Measurements from ENCODE around the gene SOX2. TPM values are rescaled to one million over a fixed set of nuclear protein-coding genes. Genes with fewer than 3 reads are reported as not detected.
A peak's percentile ranks its signal among the peaks of the same experiment; 100 is the strongest.

Gene SOX2
- polyA plus RNA-seq, 4 donors = 0.27 to 1.0 (median 0.36) TPM

- no peak for DNase-seq (ENCODE audit: low read depth in 4 of 4, low spot score in 2 of 4)
Observed at GRCh38 chr3:181721046-181721875, 9.5 kb downstream of the SOX2 start.

DNA sequence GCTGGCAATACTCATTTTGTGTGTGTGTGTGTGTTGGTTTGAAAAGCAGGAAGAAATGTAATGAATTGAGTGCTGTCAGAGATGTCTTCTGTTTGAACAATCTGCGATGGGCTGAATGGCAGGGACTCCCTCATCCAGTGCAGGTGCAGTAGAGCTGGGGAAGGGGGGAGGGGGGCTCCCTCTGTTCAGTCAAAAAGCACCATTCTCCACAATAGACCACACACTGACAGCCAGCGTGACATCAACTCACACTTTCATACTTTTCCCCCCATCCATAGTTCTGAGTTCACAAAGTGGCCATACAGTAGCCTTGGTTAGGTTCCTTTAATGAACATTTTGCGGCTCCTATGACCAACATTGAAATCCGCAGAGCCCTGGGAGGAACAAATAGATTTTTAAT is 10.4 kb downstream of the SOX2 start:
- no peak for DNase-seq (ENCODE audit: low read depth in 4 of 4, low spot score in 2 of 4)

GRCh38 chr3:181722766-181723425 is 11.2 kb downstream of the SOX2 start:
- DNase-seq (ENCODE audit: low read depth in 4 of 4, low spot score in 2 of 4) = no peak

- no peak for DNase-seq (ENCODE audit: low read depth in 4 of 4, low spot score in 2 of 4)
Observed at GRCh38 chr3:181723625-181724191, 12.0 kb downstream of the SOX2 start.

DNA sequence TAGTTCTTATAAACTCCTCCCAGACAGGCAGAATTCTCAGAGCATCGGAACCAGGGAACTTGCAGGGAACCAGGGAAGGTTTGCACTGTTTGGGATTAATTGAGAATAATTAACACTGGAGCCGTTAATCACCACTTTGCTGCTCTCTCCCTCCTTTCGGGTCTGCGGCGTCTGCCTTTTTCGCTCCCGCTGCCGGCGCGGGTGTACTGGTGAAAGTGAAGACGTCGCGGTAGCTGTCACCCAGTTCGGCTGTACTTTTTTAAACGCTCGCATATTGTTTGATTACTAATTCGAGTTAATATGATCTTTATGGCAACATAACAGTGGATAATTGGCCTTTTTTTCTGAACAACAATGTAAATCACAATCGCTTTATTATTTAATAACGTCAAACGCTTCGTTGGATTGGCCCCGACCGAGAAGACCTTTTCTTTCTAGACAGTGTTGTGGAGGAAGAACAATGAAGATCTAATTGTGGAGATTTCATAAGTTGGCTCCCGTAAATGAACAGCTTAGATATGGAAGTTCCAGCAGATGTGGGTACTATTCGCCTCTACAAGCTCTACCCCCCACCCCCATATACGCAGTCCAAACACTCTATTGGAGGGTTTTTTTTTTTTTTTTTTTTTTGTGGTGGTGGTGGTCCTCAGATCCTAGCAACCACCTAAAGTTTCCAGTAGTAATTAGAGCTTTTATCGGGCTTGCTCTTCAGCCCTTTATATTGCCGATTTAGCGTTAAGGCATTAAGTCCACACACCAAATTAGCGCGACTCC is 12.7 kb downstream of the SOX2 start:
- DNase-seq (ENCODE audit: low read depth in 4 of 4, low spot score in 2 of 4) = peak in 1 of 4 donors; percentile 19

DNA sequence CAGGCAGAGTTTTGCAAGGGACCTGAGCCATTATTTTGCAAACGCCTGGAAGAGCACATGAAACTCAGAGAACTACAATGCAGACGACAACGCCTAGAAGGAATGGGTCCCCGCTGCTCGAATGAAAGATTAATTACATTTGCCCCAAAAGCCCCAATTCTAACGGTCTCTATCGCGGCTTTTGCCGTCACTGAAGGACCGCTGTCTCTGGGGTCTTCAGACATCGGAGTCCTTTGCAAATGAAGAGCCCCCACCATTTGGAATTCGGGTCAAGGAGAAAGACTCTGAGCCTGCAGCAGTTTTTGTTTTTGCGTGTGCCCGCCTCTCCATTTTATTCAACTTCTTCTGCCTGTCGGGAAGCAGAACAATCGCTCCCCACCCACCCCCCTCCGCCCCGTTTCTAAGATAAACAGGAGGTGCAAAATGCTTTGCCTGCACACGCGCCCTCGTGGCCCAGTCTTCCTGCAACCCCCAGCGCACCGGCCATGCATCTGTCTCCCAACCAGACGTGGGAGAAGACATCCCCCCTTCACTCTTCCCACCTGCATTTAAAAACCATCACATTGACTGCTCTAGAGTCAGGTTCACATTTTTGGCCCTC is 13.5 kb downstream of the SOX2 start:
- no peak for DNase-seq (ENCODE audit: low read depth in 4 of 4, low spot score in 2 of 4)

- DNase-seq (ENCODE audit: low read depth in 4 of 4, low spot score in 2 of 4) = no peak
Observed at GRCh38 chr3:181725830-181726229, 14.1 kb downstream of the SOX2 start.

- DNase-seq (ENCODE audit: low read depth in 4 of 4, low spot score in 2 of 4) = no peak
Observed at GRCh38 chr3:181726351-181727330, 14.9 kb downstream of the SOX2 start.

DNA sequence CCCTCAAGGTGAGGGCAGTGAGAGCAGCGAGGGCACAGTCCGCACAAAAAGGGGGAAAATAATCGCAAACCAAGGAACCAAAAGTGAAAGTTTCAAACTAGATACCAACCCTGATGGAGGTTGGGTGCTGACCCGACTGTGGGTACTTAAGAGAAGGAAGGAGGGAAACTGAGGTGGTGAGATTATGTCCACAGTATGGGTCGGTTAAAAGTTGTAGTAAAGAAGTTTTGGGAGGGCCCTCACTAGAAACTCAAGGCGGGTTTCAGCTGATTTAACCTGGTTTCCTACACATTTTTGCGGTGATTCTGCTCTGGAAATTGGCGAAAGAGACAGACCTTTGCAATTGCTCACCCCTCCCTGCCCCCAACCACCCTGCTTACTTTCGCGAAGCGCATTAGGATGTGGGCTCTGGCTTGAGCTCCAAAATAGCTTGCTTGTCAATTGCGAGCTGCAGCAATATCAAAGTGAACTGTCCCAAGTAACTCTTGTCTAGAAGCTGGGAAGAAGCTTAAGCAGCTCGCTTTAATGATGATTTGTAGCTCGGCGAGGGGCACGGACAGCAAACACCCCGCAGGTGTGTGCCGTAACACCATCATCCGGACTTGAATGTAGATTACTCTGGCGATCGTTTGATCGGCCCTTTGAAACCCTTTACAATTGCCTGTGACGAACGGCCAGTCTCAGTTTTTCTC is 15.8 kb downstream of the SOX2 start:
- DNase-seq (ENCODE audit: low read depth in 4 of 4, low spot score in 2 of 4) = no peak

GRCh38 chr3:181728470-181729340 is 17.0 kb downstream of the SOX2 start:
- no peak for DNase-seq (ENCODE audit: low read depth in 4 of 4, low spot score in 2 of 4)

DNA sequence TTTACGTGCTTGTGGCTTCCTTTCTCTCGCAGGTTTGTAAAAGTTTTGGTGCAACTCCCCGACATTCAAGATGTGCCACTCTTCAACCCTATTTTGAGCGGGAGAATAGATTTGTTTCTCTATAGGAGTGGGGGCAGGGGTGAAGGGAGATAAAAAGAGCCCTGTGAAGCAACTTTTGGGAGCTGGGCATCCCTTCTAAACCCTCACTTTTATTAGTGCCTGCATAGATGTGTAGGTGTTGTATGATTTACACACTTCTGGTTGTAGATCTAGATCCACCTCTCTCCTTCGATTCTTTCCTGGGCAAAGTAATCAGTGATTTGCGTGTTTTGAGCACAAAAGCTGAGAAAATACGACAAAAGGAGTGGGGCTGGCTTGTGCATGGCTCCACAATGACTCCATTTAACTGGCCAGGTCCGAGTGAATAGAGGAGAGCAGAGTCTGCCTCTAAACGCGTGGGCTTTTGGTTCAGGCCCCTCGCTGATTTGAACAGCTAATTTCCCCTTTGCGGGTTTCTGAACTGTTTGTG is 17.7 kb downstream of the SOX2 start:
- no peak for DNase-seq (ENCODE audit: low read depth in 4 of 4, low spot score in 2 of 4)

DNA sequence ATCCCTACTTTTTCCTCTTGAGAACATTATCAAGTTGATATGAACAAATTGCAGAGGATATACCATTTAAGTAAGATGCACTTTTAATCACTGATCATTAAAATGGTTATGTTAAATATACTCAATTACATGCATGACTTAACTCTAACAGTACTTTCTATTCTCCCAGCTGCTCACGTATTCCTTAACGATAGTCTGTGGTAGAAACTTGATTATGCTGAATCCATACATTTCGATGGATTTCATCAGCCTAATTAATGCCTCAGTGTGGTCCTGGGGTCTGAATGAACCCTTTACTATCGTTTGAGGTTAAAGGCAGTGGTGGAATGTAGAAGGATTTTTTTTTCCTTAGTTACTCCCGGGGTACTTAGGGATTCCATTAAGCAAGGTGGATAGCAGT is 18.6 kb downstream of the SOX2 start:
- DNase-seq (ENCODE audit: low read depth in 4 of 4, low spot score in 2 of 4) = no peak

GRCh38 chr3:181730934-181731333 is 19.2 kb downstream of the SOX2 start:
- DNase-seq (ENCODE audit: low read depth in 4 of 4, low spot score in 2 of 4) = no peak

DNA sequence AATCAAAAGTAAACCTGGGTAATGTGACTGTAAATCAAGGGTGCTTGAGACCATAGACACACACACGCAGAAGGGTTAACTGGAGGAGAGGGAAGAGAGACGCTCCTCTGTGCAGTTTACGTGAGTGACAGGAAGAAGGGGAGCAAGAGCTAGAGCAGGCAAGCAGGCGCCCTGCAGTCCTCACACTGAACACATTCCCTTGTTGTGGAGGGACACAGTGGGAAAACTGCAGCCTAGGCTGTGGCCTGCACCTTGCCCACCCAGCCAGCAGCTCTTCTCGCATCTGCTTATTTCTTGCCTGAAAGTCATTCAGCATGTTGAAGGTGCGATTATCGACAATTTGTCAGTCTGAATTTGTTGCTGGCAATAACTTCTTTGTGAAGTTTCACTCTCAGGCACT is 24.2 kb downstream of the SOX2 start:
- no peak for DNase-seq (ENCODE audit: low read depth in 4 of 4, low spot score in 2 of 4)

DNA sequence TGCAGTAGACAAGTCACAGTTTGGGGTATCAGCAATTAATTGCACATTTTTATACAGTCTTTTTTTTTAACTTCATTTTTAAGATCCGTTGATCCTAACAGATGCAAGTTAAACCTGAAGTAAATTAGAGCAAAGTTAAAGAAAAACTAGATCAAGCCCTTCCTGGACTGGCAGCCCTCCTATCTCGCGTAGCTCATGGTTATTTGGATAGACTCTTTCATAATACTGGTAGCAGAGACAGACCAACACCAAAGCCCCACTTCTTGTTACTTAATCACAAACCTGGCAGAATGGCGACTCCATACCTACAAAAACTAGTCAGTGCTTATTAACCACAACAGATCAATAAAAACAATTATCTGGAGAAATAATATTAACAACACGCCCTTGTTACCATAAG is 26.8 kb downstream of the SOX2 start:
- DNase-seq (ENCODE audit: low read depth in 4 of 4, low spot score in 2 of 4) = no peak

DNA sequence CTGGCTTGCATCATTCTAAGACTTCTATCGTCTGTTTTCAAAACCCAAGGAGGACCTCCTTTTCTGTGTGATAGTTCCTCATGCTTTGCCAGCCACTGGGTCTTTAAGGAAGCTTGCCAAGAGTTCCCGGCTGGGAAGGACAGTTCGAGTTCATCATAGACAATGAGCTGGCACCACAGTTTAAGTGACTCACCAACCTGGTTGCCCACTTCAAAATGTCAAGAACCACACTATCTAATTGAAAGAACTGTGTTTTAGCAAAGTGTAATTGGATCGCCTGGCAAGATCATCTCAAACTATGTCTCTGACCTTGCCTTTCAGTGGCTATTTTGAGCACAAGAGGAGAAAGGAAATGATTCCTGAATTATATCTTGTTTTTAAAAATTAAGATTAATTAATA is 27.9 kb downstream of the SOX2 start:
- DNase-seq (ENCODE audit: low read depth in 4 of 4, low spot score in 2 of 4) = no peak

GRCh38 chr3:181741417-181741816 is 29.7 kb downstream of the SOX2 start:
- no peak for DNase-seq (ENCODE audit: low read depth in 4 of 4, low spot score in 2 of 4)

GRCh38 chr3:181752202-181752671 is 40.5 kb downstream of the SOX2 start:
- DNase-seq (ENCODE audit: low read depth in 4 of 4, low spot score in 2 of 4) = no peak

All from left renal cortex interstitium (tissue), 4 donors.